Measurements from ENCODE around the gene PDE4D. TPM values are rescaled to one million over a fixed set of nuclear protein-coding genes. Genes with fewer than 3 reads are reported as not detected.

The PDE4D gene
- total and polyA plus RNA-seq, 2 donors (not counting 3 experiments of a cell fraction or from before 2014, with no cell fraction given) = 34.5 to 51.2 TPM

DNA sequence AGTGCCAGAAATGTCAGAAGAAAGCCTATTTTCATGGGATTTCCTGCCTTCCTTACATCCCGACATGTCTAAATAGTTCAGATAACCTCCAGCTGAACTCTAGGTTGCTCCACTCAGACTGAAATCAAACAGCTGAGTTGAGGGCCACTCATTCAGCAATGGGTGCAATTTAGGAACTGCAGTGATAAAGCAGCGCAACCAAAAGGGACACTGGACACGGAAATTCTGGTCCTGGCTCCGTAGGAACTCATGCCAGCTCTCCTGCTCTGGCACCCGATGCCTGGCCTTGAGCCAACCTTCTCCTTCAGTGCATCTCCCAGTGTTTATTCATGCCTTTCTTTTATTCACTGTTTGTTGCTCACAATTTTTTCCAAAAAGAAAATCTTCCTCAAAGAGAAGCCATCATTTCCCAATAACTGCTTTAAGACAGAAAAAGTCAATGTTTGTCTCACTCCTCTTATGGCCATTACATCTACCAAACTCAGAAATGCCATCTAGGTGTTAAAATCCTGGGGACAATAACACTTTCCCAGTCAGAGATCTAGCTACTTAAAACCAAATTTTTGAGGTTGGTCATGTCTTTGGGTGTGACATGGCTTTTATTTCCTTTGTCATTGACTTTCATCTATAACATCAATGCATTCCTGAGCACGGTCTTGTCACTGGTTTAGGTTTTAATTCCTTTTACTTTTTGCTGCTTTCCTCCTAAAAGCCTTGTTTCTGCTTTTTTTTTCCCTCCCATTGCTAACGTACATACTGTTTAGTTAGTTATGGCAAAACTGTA is 126.9 kb downstream of the PDE4D start:
- Histone ChIP-seq H3K9ac (replicated peaks; ENCODE audit: extremely low read depth, insufficient read depth, low read length) (peak overlapping the region; percentile 96), H3K27me3 (ENCODE audit: control insufficient read depth in 2 of 2, insufficient read depth in 2 of 2, low read length in 2 of 2) (no peaks in the 10 kb centered on the region), H3K4me3 (replicated peaks in 1 of 3; ENCODE audit: insufficient read depth in 1 of 3, low read depth in 1 of 3, low read length in 3 of 3) (peak overlapping the region; percentile 56 to 92 (median 59)), H3K36me3 (ENCODE audit: control insufficient read depth in 2 of 2, extremely low read depth in 1 of 2, insufficient read depth in 2 of 2, low read length in 2 of 2) (no peaks in the 10 kb centered on the region), H3K79me2 (ENCODE audit: control insufficient read depth, insufficient read depth, low read length) (peaks cover 53% of the 10 kb centered on the region), H3K4me2 (ENCODE audit: insufficient read depth, low read length) (peak overlapping the region; percentile 97), H3K4me1 (ENCODE audit: control insufficient read depth, extremely low read depth, insufficient read depth, low read length) (peaks cover 53% of the 10 kb centered on the region), H2AFZ (ENCODE audit: low read depth, low read length) (no peak overlapping the region), H4K20me1 (replicated peaks; ENCODE audit: control insufficient read depth, extremely low read depth, insufficient read depth, low read length) (no peaks in the 10 kb centered on the region), H3K9me3 (replicated peaks; ENCODE audit: control insufficient read depth, insufficient read depth, low read length) (no peaks in the 10 kb centered on the region), H3K9me1 (replicated peaks; ENCODE audit: control insufficient read depth, extremely low read depth, insufficient read depth, low read length) (no peaks in the 10 kb centered on the region), H3K27ac (ENCODE audit: insufficient read depth, low read depth, low read length) (peak overlapping the region; percentile 86)
- POLR2A ChIA-PET = no interaction called here
- TF ChIP-seq EZH2 (IDR thresholded peaks at IDR 0.05; ENCODE audit: borderline replicate concordance, low read depth, low read length, severe bottlenecking) (no peak), POLR2AphosphoS5 (IDR thresholded peaks at IDR 0.05; ENCODE audit: insufficient read depth, low read depth, low read length) (peak; percentile 39), GATA2 (IDR thresholded peaks at IDR 0.05; ENCODE audit: insufficient read depth, insufficient read length, low read depth, low read length) (peak; percentile 57)
- intact Hi-C loops (cut with micrococcal nuclease) (loop anchor here (2.0 to 5.0 kb wide), 2 partner anchors 42 to 479 kb away; no protein-coding TSS in a partner anchor), dilution Hi-C loops (cut with MboI; ENCODE audit: extremely low pct_ligation_motif_present, low sequenced_read_pairs) (no loop called here)
- BruUV-seq (replicated peaks) = TSS peak; percentile 58
- FAIRE-seq (peak; percentile 76), DNase-seq (ENCODE audit: low read depth, low spot score) (peak; percentile 79)
- CTCF ChIA-PET = interaction anchor here (0.9 to 1.0 kb wide), 2 partner anchors 22 to 43 kb away, joined by 3 read pairs; no protein-coding TSS in a partner anchor

DNA sequence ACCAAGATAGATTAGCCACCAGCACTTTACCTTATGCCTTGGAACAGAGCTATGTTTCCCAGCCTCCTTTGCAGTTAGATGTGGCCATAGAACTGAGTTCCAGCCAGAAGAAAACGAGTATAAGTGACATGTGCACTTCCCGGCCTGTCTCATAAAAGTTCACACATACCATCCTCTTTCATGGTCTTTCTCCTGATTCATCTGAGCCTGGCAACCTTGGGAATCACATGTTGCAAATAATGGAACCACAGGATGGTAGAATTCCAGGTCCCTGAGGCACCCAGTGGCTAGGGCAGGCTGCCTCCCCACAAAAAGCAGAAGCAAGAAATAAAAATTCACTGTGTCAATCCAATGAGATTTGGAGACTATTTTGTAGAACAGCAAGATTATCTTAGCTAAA is 128.1 kb downstream of the PDE4D start:
- BruUV-seq (replicated peaks) = no TSS peak
- H3K27ac ChIP-seq (ENCODE audit: insufficient read depth, low read depth, low read length) = peak overlapping the region; percentile 86
- H3K27me3 ChIP-seq (ENCODE audit: control insufficient read depth in 2 of 2, insufficient read depth in 2 of 2, low read length in 2 of 2) = no peaks in the 10 kb centered on the region
- H2AFZ ChIP-seq (ENCODE audit: low read depth, low read length) = no peak overlapping the region
- H4K20me1 ChIP-seq (replicated peaks; ENCODE audit: control insufficient read depth, extremely low read depth, insufficient read depth, low read length) = no peaks in the 10 kb centered on the region
- H3K4me3 ChIP-seq (replicated peaks in 1 of 3; ENCODE audit: insufficient read depth in 1 of 3, low read depth in 1 of 3, low read length in 3 of 3) = peak overlapping the region in 1 of 3 experiments; percentile 92
- intact Hi-C loops (cut with micrococcal nuclease) = loop anchor here (5.0 kb wide), 1 partner anchor 478 kb away; no protein-coding TSS in a partner anchor
- H3K4me2 ChIP-seq (ENCODE audit: insufficient read depth, low read length) = peak overlapping the region; percentile 97
- TF ChIP-seq, protein P1, sequence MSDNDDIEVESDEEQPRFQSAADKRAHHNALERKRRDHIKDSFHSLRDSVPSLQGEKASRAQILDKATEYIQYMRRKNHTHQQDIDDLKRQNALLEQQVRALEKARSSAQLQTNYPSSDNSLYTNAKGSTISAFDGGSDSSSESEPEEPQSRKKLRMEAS (IDR thresholded peaks at IDR 0.05; ENCODE audit: insufficient read depth, insufficient read length) = no peak
- dilution Hi-C loops (cut with MboI; ENCODE audit: extremely low pct_ligation_motif_present, low sequenced_read_pairs) = no loop called here
- H3K9me1 ChIP-seq (replicated peaks; ENCODE audit: control insufficient read depth, extremely low read depth, insufficient read depth, low read length) = no peaks in the 10 kb centered on the region
- no peaks in the 10 kb centered on the region for H3K9me3 ChIP-seq (replicated peaks; ENCODE audit: control insufficient read depth, insufficient read depth, low read length)
- POLR2A ChIA-PET = no interaction called here
- no peaks in the 10 kb centered on the region for H3K36me3 ChIP-seq (ENCODE audit: control insufficient read depth in 2 of 2, extremely low read depth in 1 of 2, insufficient read depth in 2 of 2, low read length in 2 of 2)
- CTCF ChIA-PET = interaction anchor here (2.1 kb wide), 1 partner anchor 11 kb away, joined by 10 read pairs; no protein-coding TSS in a partner anchor
- H3K4me1 ChIP-seq (ENCODE audit: control insufficient read depth, extremely low read depth, insufficient read depth, low read length) = peaks cover 63% of the 10 kb centered on the region
- DNase-seq (ENCODE audit: low read depth, low spot score) (no peak), FAIRE-seq (no peak)
- H3K79me2 ChIP-seq (ENCODE audit: control insufficient read depth, insufficient read depth, low read length) = peaks cover 54% of the 10 kb centered on the region
- no peak overlapping the region for H3K9ac ChIP-seq (replicated peaks; ENCODE audit: extremely low read depth, insufficient read depth, low read length)

Measured in endothelial cell of umbilical vein (primary cell).